HepG2 (cell line): ENCODE measurements around the gene FBXL7. TPM values are rescaled to one million over a fixed set of nuclear protein-coding genes. Genes with fewer than 3 reads are reported as not detected.

Source experiments
- ATAC-seq: fragments of 200-7000 bp; cut with Tn5 transposase; 3 replicates; pipeline ENCODE4 v1.9.1; 2020; ENCODE audit warnings: mild to moderate bottlenecking, moderate library complexity
- BruUV-seq: library from RNA; stranded (reverse); fragments of 400-500 nt; replicated peaks from 2 replicates; lab custom pipeline; 2021; lab: Mats Ljungman, UMichigan
- CTCF ChIA-PET: fragments of 300-600 bp; formaldehyde crosslinking; extraction: SDS; loops from one replicate; lab custom pipeline; 2021; ENCODE audit warnings: low total read pairs, inconsistent platforms, low intra/inter-chr PET ratio; lab: Yijun Ruan, JAX
- POLR2A ChIA-PET: fragments of 350-600 bp; sonication (Branson Sonifier 250); formaldehyde crosslinking; loops from one replicate; lab custom pipeline; 2020; ENCODE audit warnings: antibody characterized with exemption, inconsistent platforms; lab: Yijun Ruan, JAX
- DNase-seq: peaks from one replicate; pipeline ENCODE4 v3.0.0-alpha.2; 2015; ENCODE audit warnings: low spot score
- FAIRE-seq: peaks from 3 replicates; lab custom pipeline; 2011; peaks lifted over from hg19 to GRCh38; lab: Jason Lieb, UNC
- H2AFZ ChIP-seq: one replicate; pipeline ENCODE4 v1.6.1; 2011; ENCODE audit warnings: low read length, inconsistent platforms
- H3K27ac ChIP-seq: fragments of 300-600 bp; 3 replicates; pipeline ENCODE4 v1.8.0; 2011; ENCODE audit warnings: mixed run types, mild to moderate bottlenecking, mixed read lengths, low read length, inconsistent platforms; ENCODE audit not compliant: insufficient read depth; ENCODE audit errors: extremely low read length
- H3K27me3 ChIP-seq, 2 experiments: fragments of 200-600 bp in 1 of 2; 2 replicates in 1 of 2; 3 replicates in 1 of 2; pipeline versions ENCODE4 v1.6.0 to v1.8.0; 2011; ENCODE audit warnings: low read length in 2 of 2, mild to moderate bottlenecking in 2 of 2, moderate library complexity in 2 of 2, inconsistent platforms in 1 of 2; ENCODE audit not compliant: insufficient read depth in 2 of 2, control insufficient read depth in 1 of 2
- H3K36me3 ChIP-seq, 2 experiments: fragments of 200-600 bp in 1 of 2; replicated peaks in 1 of 2; 2 replicates in 1 of 2; 3 replicates in 1 of 2; pipeline versions ENCODE4 v1.5.1 to v1.8.0; 2011; ENCODE audit warnings: low read length in 2 of 2, inconsistent platforms in 1 of 2; ENCODE audit not compliant: insufficient read depth in 2 of 2, control insufficient read depth in 1 of 2
- H3K4me1 ChIP-seq: 2 replicates; pipeline ENCODE4 v1.5.1; 2012; ENCODE audit warnings: low read length, inconsistent platforms; ENCODE audit not compliant: insufficient read depth
- H3K4me2 ChIP-seq: 2 replicates; pipeline ENCODE4 v1.6.0; 2011; ENCODE audit warnings: low read depth, low read length, inconsistent platforms
- H3K4me3 ChIP-seq, 3 experiments: fragments of 200-600 bp in 1 of 3; sonication (generic), shearing (Covaris generic) in 1 of 3; replicated peaks in 1 of 3; 2 replicates each; pipeline ENCODE4 v1.5.1; 2011 to 2016; ENCODE audit warnings: low read length in 3 of 3, inconsistent platforms in 2 of 3, low read depth in 2 of 3, mild to moderate bottlenecking in 2 of 3, control low read depth in 1 of 3, mixed read lengths in 1 of 3; ENCODE audit not compliant: insufficient read depth in 1 of 3
- H3K79me2 ChIP-seq: one replicate; pipeline ENCODE4 v1.6.1; 2011; ENCODE audit warnings: low read length, inconsistent platforms; ENCODE audit not compliant: insufficient read depth
- H3K9ac ChIP-seq: 2 replicates; pipeline ENCODE4 v1.6.0; 2011; ENCODE audit warnings: mild to moderate bottlenecking, low read depth, low read length, inconsistent platforms; ENCODE audit not compliant: insufficient read depth
- H3K9me3 ChIP-seq: 2 replicates; pipeline ENCODE4 v1.5.1; 2012; ENCODE audit warnings: mild to moderate bottlenecking, low read length
- H4K20me1 ChIP-seq: 2 replicates; pipeline ENCODE4 v1.6.0; 2011; ENCODE audit warnings: inconsistent platforms, mild to moderate bottlenecking, low read length, moderate library complexity; ENCODE audit not compliant: insufficient read depth
- CAMTA2 ChIP-seq: sonication (generic); formaldehyde crosslinking; IDR thresholded peaks from 2 replicates; pipeline ENCODE4 v1.4.0; 2020; ENCODE audit warnings: mild to moderate bottlenecking, missing genetic modification reagents, borderline replicate concordance
- DNMT3B ChIP-seq: conservative IDR thresholded peaks from 2 replicates; pipeline ENCODE4 v1.6.1; 2016; ENCODE audit warnings: missing biosample characterization, control low read depth
- FOXJ3 ChIP-seq: sonication (generic); formaldehyde crosslinking; IDR thresholded peaks from 2 replicates; pipeline ENCODE4 v1.4.0; 2020; ENCODE audit warnings: missing genetic modification reagents, mild to moderate bottlenecking, borderline replicate concordance
- GATA4 ChIP-seq: sonication (generic); IDR thresholded peaks from 2 replicates; pipeline ENCODE4 v1.6.1; 2016; ENCODE audit warnings: antibody characterized with exemption, low read depth, borderline replicate concordance
- MATR3 ChIP-seq: sonication (generic); formaldehyde crosslinking; IDR thresholded peaks from 2 replicates; pipeline ENCODE4 v1.4.0; 2020; ENCODE audit warnings: missing genetic modification reagents
- MED13 ChIP-seq: sonication (generic); formaldehyde crosslinking; IDR thresholded peaks from 2 replicates; pipeline ENCODE4 v1.5.0; 2020; ENCODE audit warnings: missing genetic modification reagents
- NCOA5 ChIP-seq: sonication (generic); formaldehyde crosslinking; IDR thresholded peaks from 2 replicates; pipeline ENCODE4 v1.4.0; 2020; ENCODE audit warnings: missing genetic modification reagents
- SP1 ChIP-seq, 2 experiments: fragments of 450-650 bp in 1 of 2; sonication (generic) in 1 of 2; formaldehyde crosslinking in 1 of 2; IDR thresholded peaks; 2 replicates each; pipeline versions ENCODE4 v1.4.0 to v1.6.1; 2016 to 2020; ENCODE audit warnings: missing genetic modification reagents in 1 of 2
- ZNF431 ChIP-seq: sonication (generic); formaldehyde crosslinking; IDR thresholded peaks from 2 replicates; pipeline ENCODE4 v1.9.0; 2022; ENCODE audit warnings: missing genetic modification reagents, low read depth, mild to moderate bottlenecking, borderline replicate concordance
- ZNF652 ChIP-seq: IDR thresholded peaks from 2 replicates; pipeline ENCODE4 v1.6.1; 2016; ENCODE audit warnings: low read depth, borderline replicate concordance
- ZNF790 ChIP-seq: sonication (generic); formaldehyde crosslinking; IDR thresholded peaks from 2 replicates; pipeline ENCODE4 v1.8.0; 2022; ENCODE audit warnings: missing genetic modification reagents, mild to moderate bottlenecking, borderline replicate concordance
- ZXDC ChIP-seq: sonication (generic); formaldehyde crosslinking; IDR thresholded peaks from 2 replicates; pipeline ENCODE4 v1.5.0; 2020; ENCODE audit warnings: mild to moderate bottlenecking, missing genetic modification reagents
- WGBS: methylation state at CpG from one replicate; pipeline ENCODE4 v1.1.6; 2017; ENCODE audit warnings: low lambda C conversion rate; 5-methylcytosine and 5-hydroxymethylcytosine counted together
- in situ Hi-C: cut with HindIII; loops from 2 replicates; pipeline ENCODE4 v1.10.0; 2017; ENCODE audit warnings: low pct_unique_long_range_greater_than_20kb; ENCODE audit not compliant: extremely low pct_ligation_motif_present
- intact Hi-C: fragments of 100-400 bp; cut with micrococcal nuclease; formaldehyde crosslinking; loops from one replicate; pipeline ENCODE4 v1.10.0; 2022; ENCODE audit not compliant: unreplicated experiment
- polyA plus RNA-seq, 8 experiments: library from polyadenylated mRNA; depleted of rRNA in 3 of 8; stranded (reverse) in 7 of 8; unstranded in 1 of 8; fragments of >200 nt; fragmentation: Illumina TruSeq in 4 of 8; extraction: Trizol in 4 of 8; gene quantifications; 2 replicates each; pipeline versions ENCODE4 v1.2.1 to v1.2.3, GENCODE V29; 2011 to 2016; ENCODE audit warnings: low read depth in 4 of 8, missing spikeins in 1 of 8, mixed read lengths in 1 of 8; ENCODE audit not compliant: insufficient read depth in 1 of 8
- total RNA-seq, 5 experiments: library from RNA; depleted of rRNA; stranded (reverse); fragments of >200 nt; fragmentation: Illumina TruSeq; extraction: Trizol; gene quantifications; 2 replicates each; pipeline ENCODE4 v1.2.3, GENCODE V29; 2016; ENCODE audit warnings: low read depth in 1 of 5

Gene FBXL7
- total and polyA plus RNA-seq, 2 of the 13 experiments (the other 11 are each of a cell fraction or from before 2014, with no cell fraction given): 0.07 TPM; not detected in 1

DNA sequence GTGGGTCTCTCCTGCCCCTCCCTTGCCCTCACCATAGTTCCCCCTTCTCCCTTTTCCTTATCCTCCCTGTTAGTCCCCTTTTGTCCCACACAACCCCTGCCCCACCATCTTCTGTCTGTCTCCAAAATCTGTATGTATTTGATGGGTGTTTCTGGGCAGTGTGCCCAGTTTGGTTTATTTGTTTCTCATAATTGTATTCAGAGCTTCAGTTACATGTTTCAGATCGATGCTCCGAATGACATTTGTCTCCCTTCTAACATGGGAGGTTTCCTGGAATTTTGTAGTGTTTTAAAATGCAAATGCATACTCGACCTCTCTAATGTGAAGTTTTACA is 22.2 kb downstream of the FBXL7 start:
- Histone ChIP-seq H3K4me1 (no peaks in the 10 kb centered on the region), H3K9me3 (no peaks in the 10 kb centered on the region), H3K36me3 (no peaks in the 10 kb centered on the region), H2AFZ (no peak overlapping the region), H3K27me3 (no peaks in the 10 kb centered on the region), H3K4me2 (no peak overlapping the region), H3K79me2 (no peaks in the 10 kb centered on the region), H3K27ac (no peak overlapping the region), H3K4me3 (no peak overlapping the region), H3K9ac (no peak overlapping the region), H4K20me1 (no peaks in the 10 kb centered on the region)
- TF ChIP-seq DNMT3B (no peak), ZNF652 (no peak), MED13 (CRISPR knock-in tag) (no peak), MATR3 (CRISPR knock-in tag) (no peak), ZNF431 (no peak), ZNF790 (CRISPR knock-in tag) (no peak), NCOA5 (CRISPR knock-in tag) (no peak), CAMTA2 (CRISPR knock-in tag) (no peak), SP1 (IDR thresholded peaks at IDR 0.05) (no peak), SP1 (CRISPR knock-in tag; IDR thresholded peaks at IDR 0.05) (no peak), ZXDC (CRISPR knock-in tag) (no peak), FOXJ3 (no peak), GATA4 (no peak)
- 2% methylated on average over 3 of the region's 3 CpGs for WGBS
- in situ Hi-C loops: no loop called here
- POLR2A ChIA-PET: no interaction called here
- DNase-seq (no peak), ATAC-seq (no peak), FAIRE-seq (no peak)
- CTCF ChIA-PET: no interaction called here
- intact Hi-C loops: no loop called here
- BruUV-seq: no TSS peak
